Left colon (tissue), 2 donors: ENCODE results near the gene C5orf63. TPM values are rescaled to one million over a fixed set of nuclear protein-coding genes. Genes with fewer than 3 reads are reported as not detected.
A peak's percentile ranks its signal among the peaks of the same experiment; 100 is the strongest.
"Not testable (repeated sequence)": the region's sequence is repeated elsewhere in the genome, so short reads cannot be mapped to it uniquely, and the experiment has no call there.

ENCODE experiments used
- ATAC-seq: fragments of 200-7000 bp; cut with Tn5 transposase; one replicate; pipeline ENCODE4 v1.9.1; 2020; ENCODE audit warnings: mild to moderate bottlenecking, moderate library complexity
- DNase-seq, 2 donors: peaks; one replicate each; pipeline ENCODE4 v3.0.0-alpha.2; 2020
- intact Hi-C, 2 donors: fragments of 100-400 bp; cut with DNase I in 1 of 2; cut with micrococcal nuclease in 1 of 2; formaldehyde crosslinking; loops; one replicate each; pipeline versions ENCODE4 v1.11.2 to v1.14.0; 2022; cut with DNase I, micrococcal nuclease
- total RNA-seq, 2 donors: library from RNA; stranded (reverse); fragmentation: NEBNext Ultra II Directional; extraction: Animal tissue kit (Norgen Biotek cat#: 25700); gene quantifications; one replicate each; pipeline ENCODE4 v1.2.1, GENCODE V29; 2021
- donor health status: DM: no; HTN: no; CAD: no.
- donor health status: DM: yes; HTN: yes; CAD: no.

The C5orf63 gene
- total RNA-seq, 2 donors from 2014 or later = 11.0 to 15.3 TPM

DNA sequence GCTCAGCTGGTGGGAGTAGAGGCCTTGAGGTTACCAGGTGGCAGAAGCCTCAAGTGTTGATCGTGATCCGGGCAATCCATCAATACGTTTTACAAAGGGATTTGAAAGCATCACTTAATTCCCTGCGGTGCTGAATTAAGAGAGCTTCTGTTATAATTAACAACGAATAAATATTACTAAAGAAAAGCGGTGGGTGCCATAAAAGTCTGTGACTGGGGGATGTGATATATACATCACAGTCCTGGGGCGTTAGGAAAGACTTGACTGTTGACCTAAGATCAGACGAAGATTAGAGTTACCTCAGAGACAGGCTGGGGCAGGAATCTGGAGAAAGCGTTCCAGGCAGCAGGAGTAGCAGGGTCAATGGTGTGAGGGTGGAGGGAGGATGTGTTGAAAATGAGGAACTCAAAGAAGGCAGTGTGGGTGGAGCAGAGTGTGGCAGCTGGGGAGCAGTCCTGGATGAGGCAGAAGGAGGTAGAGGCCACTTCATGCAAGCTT, 6.7 kb upstream of the C5orf63 start:
- DNase-seq (no peak), ATAC-seq (no peak)
- intact Hi-C loops = no loop called here

DNA sequence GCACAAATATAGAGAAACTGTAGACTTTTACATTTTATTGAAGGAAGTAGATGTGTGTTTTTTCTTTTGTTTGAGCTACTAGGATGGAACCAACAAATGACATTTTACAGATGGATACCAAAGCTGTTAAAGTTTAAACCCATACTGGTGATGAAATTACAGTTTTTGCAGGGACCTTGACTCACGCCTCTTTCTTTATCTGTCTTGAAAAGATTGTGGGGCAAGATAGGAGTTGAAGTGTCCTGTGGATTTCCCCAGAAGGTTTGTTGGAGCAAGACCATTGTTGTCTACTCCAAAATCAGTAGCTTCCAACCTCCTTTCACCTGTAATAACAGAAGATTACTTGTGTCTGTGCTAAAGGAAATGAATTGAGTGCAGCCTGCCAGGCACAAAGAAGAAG, 4.1 kb upstream of the C5orf63 start:
- peak; percentile 42 for ATAC-seq
- DNase-seq = no peak
- intact Hi-C loops = no loop called here

DNA sequence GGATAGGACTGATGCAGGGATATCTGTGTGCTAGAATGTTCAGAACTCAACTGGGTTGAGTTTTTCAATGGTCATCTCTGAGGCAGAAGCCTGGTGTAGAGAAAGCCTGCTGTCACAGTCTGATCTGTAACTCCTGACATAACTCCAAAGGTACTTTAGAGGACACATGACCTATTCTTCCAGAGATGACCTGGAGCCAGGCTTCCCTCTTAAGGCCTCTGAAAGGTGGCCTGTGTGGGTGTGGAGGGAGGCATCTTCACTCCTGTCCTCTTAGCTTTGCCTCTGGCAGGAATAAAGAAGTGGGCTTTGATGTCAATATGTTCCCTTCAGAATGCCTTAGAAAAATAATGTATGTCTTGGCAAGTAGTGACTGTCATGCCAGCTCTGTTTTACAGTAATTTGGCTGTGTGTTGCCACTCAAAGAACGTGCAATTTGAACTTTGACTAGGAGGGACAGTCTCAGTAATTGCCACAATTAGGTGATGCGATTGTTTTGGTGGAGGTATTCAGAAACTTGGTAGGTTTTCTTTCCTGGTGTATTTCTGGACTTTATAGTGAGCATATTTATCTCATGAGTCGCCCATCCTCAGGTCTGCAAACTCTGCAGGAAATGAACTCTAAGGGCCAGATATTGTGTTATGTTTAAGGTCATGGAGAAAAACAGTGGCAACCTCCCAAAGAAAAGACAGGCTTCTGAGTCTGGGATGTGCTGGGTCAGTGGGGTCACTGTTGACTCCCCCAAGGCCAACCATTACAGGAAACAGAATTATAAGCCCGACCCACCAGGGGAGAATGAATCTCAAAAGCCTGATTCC, 3.2 kb upstream of the C5orf63 start:
- no peak for DNase-seq
- peak; percentile 65 for ATAC-seq

DNA sequence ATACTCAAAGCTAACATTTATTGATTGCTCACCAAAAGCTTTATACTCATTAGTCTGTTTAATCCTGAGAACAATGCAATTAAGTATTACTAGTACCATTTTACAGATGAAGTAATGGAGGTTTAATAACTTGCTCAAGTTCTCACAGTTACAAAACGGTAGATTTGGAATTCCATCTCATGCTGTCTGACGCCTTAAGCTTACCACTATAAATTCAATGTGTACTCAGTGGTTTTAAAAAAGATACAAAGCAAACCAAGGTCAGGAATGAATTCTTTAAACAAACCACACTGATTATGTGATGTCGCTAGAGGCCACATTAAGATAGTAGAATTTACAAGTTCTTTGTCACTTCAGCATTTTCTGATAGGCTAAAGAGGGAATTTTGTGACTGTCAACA, 1.2 kb upstream of the C5orf63 start:
- no peak for ATAC-seq
- intact Hi-C loops = no loop called here
- no peak for DNase-seq

More for the DNA sequence above, 3.2 kb upstream of the C5orf63 start:
- intact Hi-C loops = no loop called here

DNA sequence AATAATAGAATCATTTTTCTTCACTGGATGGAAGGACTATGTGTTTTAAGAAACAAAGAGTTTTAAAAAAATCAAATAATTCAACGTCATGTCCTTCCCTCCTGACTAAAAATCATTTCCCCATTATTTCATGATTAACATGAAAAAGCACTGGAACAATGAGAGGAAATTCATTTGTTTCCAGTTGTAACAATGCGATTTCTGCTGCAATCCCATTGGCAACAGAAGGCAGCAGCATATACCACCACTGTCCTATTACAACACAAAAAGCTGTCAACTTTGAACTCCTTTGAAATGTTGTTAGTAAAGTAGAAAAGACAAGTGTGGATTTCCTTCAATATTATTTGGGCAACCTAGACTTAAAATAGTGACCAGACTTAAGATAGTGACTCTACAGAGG, 3.1 kb downstream of the C5orf63 start:
- intact Hi-C loops = no loop called here
- ATAC-seq = no peak

DNA sequence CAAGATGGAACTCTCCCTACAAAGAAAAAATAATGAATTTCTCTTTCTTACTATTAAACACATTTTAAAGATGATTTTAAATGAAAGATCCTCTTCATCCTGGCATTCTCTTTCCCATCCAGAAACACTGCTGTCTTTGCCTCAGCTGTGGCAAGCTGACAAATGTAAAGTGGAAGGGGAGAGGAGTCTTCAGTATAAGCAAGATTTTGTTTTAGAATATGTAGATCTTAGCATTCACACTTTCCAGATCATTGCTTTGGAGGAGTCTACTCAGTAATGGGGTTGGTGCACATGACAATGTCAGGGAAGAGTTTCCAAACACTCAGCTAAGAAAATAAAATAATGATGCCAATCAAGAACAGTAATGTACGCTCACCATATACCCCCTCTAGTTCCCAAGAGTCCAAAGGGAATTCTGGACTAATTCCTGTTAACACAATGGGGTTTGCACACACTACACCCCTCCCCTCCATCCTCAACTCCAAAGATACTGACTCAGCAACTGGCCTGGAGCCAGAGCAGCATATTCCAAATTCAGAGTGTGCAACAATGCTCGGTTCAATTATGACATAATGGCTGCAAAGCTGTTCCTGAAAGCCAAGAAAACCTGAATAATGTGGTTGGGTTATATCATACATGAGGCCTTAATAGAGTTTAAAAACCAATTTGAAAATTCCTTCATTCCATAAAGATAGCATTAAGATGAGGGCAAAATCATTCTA, 4.6 kb downstream of the C5orf63 start:
- intact Hi-C loops = no loop called here
- DNase-seq = no peak
- ATAC-seq = no peak

More for the DNA sequence above, 3.1 kb downstream of the C5orf63 start:
- no peak for DNase-seq

DNA sequence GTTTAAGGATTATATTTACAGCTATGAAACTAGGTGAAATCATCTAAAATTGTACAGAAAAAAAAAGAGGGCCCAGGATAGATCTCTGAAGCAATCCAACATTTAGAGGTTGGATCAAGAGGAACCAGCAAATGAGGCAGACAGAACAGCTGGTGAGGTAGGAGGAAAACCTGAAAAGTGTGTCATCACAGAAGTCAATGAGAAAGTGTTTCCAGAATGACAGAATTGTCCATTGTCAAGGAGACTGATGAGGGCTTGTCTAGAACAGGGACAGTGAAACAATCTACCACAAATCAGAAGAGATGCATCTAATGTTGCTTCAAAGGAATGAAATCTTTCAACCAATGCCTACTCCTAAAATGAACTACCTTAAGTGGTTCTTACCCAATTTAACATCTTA, 6.6 kb downstream of the C5orf63 start:
- ATAC-seq = no peak

DNA sequence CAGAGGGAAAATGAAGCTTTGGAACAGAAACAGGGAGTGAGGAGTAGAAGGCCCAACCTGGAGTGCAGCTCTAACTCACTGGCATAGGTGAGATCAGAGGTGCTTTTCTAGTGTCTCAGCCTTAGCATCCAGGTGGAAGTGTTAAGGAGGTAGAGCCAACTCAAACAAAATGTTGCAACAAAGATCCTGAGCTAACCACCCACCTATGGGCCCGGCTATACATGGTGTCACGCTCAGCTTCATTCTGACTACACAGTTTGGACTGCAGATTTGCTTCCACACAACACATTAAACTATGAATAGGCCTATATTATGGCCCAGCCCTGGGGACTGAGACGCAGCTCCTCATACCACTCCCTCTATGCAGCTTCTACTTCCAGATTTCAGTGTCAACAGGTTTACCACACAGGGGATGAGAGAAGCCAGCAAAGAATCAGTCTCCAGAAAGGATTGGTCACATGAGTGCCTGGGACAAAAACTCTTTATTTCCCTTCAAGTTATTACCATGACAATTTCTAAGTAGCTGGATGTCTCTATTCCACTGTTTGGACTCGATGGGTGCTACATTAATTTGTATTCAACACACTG, 9.0 kb downstream of the C5orf63 start:
- intact Hi-C loops = no loop called here
- DNase-seq (no peak), ATAC-seq (no peak)

More for the DNA sequence above, 6.6 kb downstream of the C5orf63 start:
- intact Hi-C loops = no loop called here
- DNase-seq = no peak

DNA sequence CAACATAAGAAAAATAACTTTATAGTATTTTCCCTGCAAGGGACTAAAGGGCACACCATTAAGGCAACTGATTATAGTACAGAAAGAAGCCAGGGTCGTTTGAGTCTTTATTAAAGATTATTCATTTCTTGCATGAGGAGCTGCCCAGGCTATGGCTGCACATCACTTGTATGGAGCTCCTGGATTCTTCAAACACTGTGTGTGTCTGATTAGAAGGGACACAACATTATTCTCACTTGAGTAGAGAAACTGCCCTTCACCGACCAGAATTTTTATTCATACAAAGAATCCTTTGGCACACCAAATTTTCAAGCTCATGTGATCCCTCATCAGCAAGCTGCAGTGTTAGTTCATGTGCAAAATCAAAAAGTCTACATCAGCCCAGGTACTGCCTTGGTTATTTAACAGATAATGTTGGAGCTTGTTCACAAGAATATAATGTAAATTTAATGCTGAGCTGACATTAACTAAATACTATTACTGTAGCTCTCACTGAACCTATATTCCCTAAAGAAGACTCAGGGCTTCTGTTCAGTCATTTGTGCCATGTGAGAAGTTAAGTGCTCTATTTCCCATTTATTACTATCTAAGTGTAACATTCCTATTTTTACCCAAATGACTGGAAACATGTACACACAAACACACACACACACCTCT, 9.9 kb downstream of the C5orf63 start:
- ATAC-seq = no peak
- no peak for DNase-seq
- intact Hi-C loops = no loop called here

DNA sequence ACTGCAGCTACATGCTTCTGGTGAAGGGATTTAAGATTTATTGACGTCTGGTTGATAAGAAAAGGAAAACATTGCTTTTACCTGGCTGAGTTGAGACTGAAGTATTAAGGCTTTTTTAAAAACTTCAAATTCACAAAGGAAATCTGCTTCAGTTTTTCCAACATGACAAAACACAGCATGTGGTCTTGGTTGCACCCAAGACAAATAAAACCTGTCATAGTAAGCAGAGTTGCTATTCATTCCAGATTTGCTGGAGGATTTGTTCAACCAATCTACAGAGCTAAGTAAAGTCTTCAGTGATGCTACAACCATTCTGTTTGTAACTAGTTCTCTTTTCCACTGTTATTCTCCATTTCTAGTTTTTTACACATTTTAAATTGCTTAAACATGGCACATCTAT, 11.3 kb downstream of the C5orf63 start:
- intact Hi-C loops = no loop called here
- DNase-seq (no peak), ATAC-seq (no peak)

DNA sequence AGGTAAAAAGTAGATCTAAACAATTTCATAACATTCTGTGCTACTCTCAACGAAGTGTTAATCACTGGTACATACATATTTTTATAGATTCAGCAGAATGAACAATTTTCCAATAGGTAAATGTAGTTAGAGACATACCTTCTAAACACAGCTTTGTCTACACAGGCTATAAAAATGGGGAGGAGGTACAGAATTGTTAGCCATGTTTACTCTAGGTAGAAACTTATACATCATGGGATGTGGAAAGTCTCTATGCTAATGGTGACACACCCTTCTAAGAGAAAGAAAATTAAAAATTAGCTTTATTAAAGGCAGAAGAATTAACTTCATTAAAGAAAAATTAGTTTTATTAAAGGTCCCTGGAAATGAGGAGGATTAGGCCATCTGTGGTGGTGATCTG, 11.8 kb downstream of the C5orf63 start:
- ATAC-seq (peak; percentile 74), DNase-seq (no peak)
- intact Hi-C loops = no loop called here

DNA sequence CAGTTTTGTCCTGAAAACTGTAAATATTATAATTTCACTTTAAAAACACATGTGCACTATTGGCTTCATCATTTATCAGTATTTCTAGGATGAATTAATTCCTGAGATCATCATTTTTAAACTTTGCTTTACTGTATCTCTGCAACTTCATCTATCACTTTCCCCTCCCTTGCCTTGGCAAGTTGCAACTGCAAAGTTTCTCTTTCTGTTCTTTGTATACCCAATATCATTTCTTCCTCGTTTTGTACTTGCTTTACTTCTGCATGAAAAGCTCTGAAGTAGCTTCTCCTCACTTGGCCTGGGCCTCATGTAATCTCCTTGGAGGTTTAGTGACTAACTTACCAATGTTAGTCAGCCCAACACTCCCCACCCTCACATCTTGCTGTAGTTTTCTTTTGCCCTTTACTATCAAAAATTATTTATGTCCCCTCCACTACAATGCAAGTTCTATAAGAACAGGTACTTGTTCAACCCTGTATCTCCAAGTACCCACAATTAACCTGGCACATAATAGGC, 12.8 kb downstream of the C5orf63 start:
- intact Hi-C loops = no loop called here
- no peak for DNase-seq
- no peak for ATAC-seq

DNA sequence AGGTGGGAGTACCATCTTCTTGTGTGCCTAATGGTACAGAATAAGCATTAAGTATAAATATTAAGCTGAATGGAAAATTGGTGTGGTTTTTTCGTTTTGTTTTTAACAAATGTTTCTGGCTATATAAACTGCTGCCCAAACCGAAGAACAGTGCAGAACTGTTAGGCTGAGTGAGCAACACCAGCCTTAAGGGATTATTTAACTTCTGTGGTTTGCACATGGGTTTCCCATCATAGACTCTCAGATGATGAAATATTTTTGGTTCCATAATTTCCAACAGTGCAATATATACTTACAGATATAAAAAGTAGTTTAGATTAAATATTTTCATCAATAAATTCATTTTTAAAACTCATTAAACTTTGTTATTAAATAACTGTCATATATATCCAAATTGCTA, 16.4 kb downstream of the C5orf63 start:
- ATAC-seq (no peak), DNase-seq (no peak)
- intact Hi-C loops = no loop called here

DNA sequence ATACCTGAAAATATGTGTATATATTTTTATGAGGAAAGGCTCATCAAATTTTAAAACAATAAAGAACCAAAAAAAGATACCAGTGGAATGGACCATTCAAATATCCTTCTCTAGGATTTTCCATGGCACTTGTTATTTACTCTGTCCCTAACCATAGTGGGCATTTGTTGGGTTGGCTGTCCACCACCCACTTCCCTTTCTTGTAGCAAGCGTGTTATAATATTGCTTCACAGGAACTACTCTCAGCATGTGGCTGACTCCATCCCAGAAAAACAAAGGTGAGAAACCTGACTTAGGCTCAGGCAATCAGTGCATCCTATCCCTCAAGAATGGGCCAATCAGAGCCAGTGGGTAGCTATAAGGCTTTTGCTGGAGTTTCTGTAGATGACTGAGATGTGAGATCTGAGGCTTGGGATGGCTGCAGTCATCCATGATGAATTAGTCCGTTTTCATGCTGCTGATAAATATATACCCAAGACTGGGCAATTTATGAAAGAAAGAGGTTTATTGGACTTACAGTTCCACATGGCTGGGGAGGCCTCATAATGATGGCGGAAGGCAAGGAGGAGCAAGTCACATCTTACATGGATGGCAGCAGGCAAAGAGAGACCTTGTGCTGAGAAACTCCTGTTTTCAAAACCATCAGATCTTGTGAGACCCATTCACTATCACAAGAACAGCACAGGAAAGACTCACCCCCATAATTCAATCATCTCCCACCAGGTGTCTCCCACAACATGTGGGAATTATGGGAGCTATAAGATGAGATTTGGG, 17.2 kb downstream of the C5orf63 start:
- no peak for ATAC-seq
- intact Hi-C loops = no loop called here
- no peak for DNase-seq

DNA sequence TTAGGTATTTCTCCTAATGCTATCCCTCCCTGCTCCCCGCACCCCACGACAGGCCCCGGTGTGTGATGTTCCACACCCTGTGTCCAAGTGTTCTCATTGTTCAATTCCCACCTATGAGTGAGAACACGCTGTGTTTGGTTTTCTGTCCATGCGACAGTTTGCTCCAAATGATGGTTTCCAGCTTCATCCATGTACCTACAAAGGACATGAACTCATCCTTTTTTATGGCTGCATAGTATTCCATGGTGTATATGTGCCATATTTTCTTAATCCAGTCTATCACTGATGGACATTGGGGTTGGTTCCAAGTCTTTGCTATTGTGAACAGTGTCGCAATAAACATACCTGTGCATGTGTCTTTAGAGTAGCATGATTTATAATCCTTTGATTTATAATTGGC, 19.8 kb downstream of the C5orf63 start:
- intact Hi-C loops, ATAC-seq, DNase-seq: not testable (repeated sequence)

DNA sequence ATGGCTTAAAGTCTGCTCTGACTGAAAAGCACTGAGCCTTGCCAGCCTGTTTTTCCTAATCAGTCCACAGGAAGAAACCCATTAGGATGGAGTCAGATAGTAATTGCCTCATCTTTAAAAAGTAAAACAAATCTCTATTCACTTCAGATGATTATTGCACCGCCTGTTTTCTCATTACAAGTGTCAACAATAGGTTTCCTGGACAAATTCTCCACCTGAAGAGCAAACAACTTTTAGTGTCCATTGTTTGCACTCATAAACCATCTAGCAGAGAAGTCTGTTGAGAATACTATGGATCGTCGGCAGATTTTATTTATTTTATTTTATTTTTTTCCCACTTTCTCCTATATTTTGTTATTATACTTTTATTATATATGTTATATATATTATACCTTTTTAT, 20.3 kb downstream of the C5orf63 start:
- intact Hi-C loops = no loop called here
- DNase-seq (no peak), ATAC-seq (peak; percentile 92)

DNA sequence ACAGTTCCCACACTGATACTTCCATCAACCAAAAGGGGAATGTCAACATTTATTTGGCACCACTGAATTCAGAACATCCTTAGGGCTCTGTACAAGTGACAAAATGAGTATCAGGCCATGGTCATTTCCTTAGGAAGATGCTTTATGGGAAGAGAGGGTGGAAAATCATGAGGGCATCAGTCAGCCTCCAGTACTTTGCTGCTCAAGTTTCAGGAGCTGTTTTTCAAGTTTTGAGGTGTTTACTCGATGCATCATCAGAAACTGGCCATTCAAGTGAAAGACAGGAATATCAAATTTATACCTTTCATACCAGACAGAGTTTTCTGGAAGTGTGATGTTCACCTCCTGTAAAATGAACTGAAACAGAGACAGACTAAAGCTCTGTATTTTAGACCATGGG, 21.7 kb downstream of the C5orf63 start:
- DNase-seq (no peak), ATAC-seq (no peak)
- intact Hi-C loops = no loop called here

DNA sequence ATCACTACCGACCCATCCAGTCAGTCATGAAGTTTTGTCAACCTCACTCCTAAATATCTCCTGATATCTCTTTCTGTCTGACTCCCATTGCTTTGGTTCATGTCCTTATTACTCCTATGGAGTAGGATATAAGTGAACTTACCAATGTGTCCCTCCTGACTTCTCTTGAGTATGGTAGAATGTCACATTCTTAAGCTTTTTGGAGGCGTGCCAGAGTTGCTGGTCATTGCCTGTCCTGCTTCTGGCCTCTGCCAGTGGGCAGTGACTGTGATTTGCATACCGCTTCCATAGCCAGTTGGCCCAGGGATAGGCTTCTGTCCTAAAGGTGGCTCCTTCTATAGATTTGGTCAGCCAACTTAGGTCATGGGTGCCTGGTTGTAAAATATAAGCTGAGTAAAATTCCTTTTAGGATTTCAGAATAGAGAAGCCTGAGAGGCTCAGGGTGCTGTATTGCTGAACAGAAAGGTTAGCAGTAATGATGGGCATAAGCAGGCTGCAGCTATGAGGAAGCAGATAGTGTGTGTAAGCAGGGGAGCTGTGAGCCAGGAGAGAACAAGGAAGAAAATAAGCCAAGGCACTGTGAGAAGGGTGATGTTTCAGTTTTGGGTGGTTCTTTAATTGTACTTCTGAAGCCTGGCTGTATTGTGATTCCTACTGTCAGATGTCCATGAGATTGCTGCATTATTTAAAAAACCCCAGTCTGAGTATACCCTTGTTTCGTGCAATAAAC, 26.8 kb downstream of the C5orf63 start:
- peak in 1 of 2 donors; percentile 22 for DNase-seq
- ATAC-seq = peak; percentile 91
- intact Hi-C loops = no loop called here
